ENCODE measurements around the gene LYRM1.
A peak's percentile ranks its signal among the peaks of the same experiment; 100 is the strongest.
"Not testable (repeated sequence)": the region's sequence is repeated elsewhere in the genome, so short reads cannot be mapped to it uniquely, and the experiment has no call there.

LYRM1 gene

GRCh38 chr16:20900299-20901067, at the start of gene LYRM1, which contains the start of gene DCUN1D3:
Gene LYRM1, plus strand, starts transcription at chr16:20900771. Its CDS starts 14,785 bp downstream, at chr16:20915556.
Gene DCUN1D3, minus strand, starts transcription at chr16:20900358. Its CDS starts 37,820 bp downstream, at chr16:20862538.
- peak; percentile 88 for DNase-seq

DNA sequence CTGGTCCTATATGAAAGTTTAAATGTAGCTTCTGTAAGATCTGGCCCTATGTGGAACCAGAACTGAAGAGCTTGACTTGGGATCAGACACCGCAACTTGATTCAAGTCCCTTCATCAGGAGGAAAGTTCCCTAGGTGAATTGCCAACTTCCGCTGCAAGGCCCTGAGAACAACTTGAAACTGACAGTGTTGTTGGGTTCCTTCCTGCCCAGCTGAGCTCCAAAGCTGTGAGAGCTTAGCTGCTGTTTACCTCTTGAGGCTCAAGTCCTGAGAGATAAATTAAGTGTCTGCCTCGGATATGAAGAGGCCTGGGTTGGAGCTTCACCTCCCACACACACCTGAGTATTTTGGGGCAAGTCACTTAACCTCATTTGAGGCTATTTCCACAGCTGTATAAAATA, 49.6 kb upstream of the LYRM1 start:
- no peak for DNase-seq

GRCh38 chr16:20851601-20852000, 49.0 kb upstream of the LYRM1 start:
- no peak for DNase-seq

GRCh38 chr16:20853143-20853542, 47.4 kb upstream of the LYRM1 start:
- DNase-seq: no peak

- no peak for DNase-seq
Observed at GRCh38 chr16:20853981-20854620, 46.5 kb upstream of the LYRM1 start.

GRCh38 chr16:20854963-20855362, 45.6 kb upstream of the LYRM1 start:
- DNase-seq: no peak

DNA sequence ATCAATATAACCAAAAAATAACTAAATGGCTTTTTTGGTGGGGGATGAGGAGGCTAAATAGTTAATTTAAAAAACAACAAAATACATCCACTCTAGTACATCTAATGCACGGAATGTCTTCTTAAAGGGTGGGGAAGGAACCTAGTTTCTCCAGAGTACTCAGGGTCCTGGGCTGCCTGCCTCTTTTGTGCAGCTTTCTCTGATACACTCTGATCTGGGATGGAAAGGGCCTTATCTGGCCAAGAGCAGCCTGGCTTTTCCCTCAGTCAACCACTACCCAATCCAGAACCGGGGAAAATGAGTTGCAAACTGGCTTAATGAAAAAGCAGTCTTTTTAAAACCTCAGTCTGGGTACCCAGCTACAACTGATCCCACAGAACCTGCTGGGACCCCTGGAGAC, 43.3 kb upstream of the LYRM1 start:
- DNase-seq: no peak

DNA sequence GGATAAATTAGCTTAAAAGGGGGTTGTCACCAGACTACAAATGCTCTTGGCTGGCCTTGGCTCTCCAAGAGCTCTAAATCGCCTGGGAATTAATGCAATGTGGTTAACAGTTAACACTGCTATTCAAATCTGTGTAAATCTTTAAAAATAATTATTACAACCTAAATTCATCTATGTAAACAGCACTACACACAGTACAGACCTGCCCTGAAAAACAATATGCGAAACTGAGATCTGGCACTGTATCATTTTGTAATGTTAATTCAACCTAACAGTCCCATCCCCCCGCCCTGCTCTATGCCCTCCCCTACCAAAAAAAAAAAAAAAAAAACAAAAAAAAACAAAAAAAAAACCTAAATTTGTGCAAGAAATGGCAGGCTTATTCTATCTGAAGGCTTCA, 41.3 kb upstream of the LYRM1 start:
- DNase-seq: no peak

DNA sequence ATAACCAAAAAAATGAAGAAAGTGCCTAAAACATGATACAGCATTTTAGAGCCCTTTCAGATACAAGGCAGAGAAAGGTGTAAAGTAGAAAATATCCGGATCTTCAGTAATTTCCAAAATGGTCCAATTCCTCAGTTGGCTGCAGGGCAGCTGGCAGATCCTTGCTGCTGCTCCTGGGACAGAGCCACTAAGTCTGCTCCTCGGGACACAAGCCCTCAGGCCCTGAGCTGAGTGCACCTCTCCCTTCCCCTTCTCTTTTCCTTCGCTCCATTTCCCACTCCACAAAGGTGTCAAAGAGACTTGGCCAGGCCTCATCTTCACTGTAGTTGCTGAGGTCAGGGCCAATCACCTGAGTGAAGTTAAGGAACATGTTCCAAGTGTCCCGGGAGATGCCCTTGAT, 40.9 kb upstream of the LYRM1 start:
- no peak for DNase-seq

DNA sequence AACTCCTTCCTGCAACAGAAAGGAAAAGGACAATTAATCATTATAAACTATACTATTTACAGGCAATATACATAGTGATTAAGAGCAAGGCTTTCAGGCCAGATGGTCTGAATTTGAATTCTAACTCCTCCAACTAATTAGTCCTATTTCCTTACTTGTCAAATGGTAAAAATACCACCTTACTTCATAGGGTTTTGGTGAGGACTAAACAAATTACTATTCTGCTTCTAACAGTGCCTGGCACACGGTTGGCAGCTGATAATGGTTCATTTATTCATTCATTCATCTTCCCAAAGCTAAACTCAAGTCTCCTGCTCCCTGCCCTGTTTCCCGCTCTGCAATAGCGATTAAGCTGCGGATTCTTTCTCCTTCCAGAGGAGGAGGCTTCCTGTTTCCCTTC, 40.2 kb upstream of the LYRM1 start:
- DNase-seq: no peak

DNA sequence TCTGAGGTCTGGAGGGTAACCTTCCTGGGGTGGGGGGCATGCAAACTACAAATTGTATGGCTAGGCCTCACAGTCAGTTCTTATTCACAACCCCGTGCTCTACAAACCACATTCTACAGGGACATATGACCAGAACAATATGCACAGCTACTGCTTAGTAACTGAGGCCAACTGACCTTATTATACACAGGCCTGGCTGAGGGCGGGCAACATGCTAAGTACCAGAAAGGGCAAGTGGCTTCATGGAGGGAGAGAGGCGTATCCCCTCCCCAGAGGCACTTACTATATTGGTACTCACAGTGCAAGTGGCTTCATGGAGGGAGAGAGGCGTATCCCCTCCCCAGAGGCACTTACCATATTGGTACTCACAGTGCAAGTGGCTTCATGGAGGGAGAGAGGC, 39.6 kb upstream of the LYRM1 start:
- DNase-seq: not testable (repeated sequence)

- no peak for DNase-seq
Observed at GRCh38 chr16:20862162-20862960, 38.2 kb upstream of the LYRM1 start.

DNA sequence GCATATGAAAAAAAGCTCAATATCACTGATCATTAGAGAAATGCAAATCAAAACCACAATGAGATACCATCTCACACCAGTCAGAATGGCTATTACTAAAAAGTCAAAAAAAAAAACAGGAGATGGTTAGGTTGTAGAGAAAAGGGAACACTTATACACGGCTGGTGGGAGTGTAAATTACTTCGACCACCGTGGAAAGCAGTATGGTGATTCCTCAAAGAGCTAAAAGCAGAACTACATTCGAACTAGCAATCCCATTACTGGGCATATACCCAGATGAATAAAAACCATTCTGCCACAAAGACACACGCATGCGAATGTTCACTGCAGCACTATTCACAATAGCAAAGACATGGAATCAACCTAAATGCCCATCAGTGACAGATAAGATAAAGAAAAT, 36.2 kb upstream of the LYRM1 start:
- DNase-seq: not testable (repeated sequence)

DNA sequence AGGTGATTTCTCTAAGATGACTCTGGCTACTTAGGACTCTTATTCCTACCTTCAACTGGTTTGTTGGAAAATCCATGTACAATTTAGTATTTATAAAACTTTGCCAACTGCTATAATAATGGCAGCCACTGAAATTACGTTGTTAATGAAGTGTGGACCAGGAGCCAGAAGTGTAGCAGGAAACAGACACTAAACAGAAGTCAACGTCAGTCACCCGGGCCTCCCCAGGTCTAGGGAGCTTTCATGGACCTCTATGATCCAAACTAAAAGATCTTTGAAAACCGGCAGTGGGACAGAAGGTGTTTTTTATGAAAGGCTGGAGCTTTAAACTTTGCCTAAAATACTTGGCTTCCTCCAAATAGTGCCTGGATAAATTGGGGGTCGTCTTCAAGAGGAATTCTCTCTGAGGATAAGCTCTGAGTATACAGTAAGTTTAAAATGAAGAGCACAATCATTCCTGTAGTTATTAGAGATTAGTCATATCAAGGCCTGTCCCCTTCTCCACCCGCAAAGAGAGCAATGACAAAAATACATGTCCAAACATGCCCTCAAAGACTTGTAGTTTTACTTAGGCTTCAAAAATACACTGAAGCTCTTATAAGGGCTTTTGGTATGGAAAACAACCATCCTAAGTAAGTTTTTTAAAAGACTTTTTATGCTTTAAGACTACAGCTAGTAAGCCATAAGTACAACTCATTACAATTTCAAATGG, 35.0 kb upstream of the LYRM1 start:
- DNase-seq: no peak

DNA sequence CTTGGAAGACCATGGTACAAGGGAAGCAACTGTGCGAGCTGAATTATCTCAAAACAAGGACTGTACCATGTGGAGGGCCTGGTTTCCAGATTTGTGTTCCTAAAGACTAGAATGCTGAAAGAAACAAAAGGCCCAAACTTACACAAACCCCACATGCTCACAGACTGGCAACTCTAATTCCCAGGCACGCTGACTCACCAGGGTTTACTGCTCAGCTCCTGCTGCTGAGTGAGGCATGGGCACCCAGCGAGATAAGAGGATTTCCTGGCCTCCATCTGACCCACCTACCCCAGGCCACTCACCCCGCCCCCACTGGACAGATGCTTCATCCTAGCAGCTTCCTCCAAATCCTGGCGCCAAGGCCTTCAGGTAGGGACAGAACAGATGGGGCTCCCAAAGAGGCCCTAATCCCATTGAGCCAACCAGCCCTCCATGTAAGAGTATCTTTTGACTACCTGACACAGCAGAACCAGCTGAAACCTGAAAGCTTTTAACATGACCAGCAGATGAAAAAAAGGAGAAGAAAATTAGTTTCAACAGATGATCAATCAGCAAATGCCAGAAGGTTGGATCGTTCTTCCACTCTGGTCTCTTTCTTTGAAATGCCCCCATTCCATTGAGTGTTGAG, 34.3 kb upstream of the LYRM1 start:
- DNase-seq: no peak

GRCh38 chr16:20866801-20867200, 33.8 kb upstream of the LYRM1 start:
- DNase-seq: no peak

GRCh38 chr16:20867585-20867984, 33.0 kb upstream of the LYRM1 start:
- no peak for DNase-seq

- DNase-seq: no peak
Observed at GRCh38 chr16:20868890-20869289, 31.7 kb upstream of the LYRM1 start.

- DNase-seq: no peak
Observed at GRCh38 chr16:20870122-20870820, 30.3 kb upstream of the LYRM1 start.

- no peak for DNase-seq
Observed at GRCh38 chr16:20871258-20871657, 29.3 kb upstream of the LYRM1 start.

- no peak for DNase-seq
Observed at GRCh38 chr16:20871941-20872815, 28.4 kb upstream of the LYRM1 start.

All from NCI-H1105 treated with DMSO at 0.1 percent for 48 hours (cell line).